ENCODE measurements around the gene RPRML. TPM values are rescaled to one million over a fixed set of nuclear protein-coding genes. Genes with fewer than 3 reads are reported as not detected.
"Not testable (repeated sequence)": the region's sequence is repeated elsewhere in the genome, so short reads cannot be mapped to it uniquely, and the experiment has no call there.

Gene RPRML
- total and polyA plus RNA-seq, 3 experiments from 2014 or later = not detected

DNA sequence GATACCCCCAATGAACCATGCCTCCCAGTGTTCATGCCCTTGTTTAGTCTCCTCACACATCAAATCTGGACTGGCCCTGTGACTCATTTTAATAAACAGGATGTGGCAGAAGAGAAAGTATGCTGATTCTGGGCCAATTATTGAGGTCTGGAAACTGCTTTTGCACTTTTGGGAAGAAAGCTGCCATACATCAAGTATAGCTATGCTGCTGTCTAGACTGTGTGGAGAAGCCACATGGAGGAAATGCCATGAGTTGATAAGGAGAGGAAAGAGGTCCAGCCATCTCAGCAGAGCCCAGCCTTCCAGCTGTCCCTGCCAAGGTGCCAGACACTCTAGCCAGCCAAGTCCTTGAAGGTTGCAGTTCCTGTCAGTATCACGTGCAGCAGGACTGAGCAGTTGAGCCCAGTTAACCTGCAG lies 16.7 kb downstream of the RPRML start:
- H3K36me3 Mint-ChIP-seq = peaks cover 11 to 39% (median 28%) of the 10 kb centered on the region in 3 donors
- DNase-seq = no peak
- H3K4me3 Mint-ChIP-seq = no peak overlapping the region
- H3K9me3 Mint-ChIP-seq = peaks cover 0 to 12% (median 2%) of the 10 kb centered on the region in 5 donors
- CTCF ChIA-PET = no interaction called here
- Histone ChIP-seq H3K27ac (ENCODE audit: low read depth, low read length) (no peak overlapping the region), H3K4me1 (ENCODE audit: insufficient read depth, low read length) (no peaks in the 10 kb centered on the region), H3K27me3 (ENCODE audit: insufficient read depth, low read length, poor library complexity, severe bottlenecking) (no peaks in the 10 kb centered on the region), H3K9me3 (ENCODE audit: low read length) (no peaks in the 10 kb centered on the region), H3K36me3 (ENCODE audit: insufficient read depth, low read length) (no peaks in the 10 kb centered on the region), H3K4me3 (ENCODE audit: low read length) (no peak overlapping the region)
- H3K27ac Mint-ChIP-seq = no peak overlapping the region
- H3K4me1 Mint-ChIP-seq = peaks cover 4 to 6% (median 6%) of the 10 kb centered on the region in 3 donors
- peaks cover 0 to 2% of the 10 kb centered on the region in 2 donors for H3K27me3 Mint-ChIP-seq
- POLR2A ChIA-PET = no interaction called here

DNA sequence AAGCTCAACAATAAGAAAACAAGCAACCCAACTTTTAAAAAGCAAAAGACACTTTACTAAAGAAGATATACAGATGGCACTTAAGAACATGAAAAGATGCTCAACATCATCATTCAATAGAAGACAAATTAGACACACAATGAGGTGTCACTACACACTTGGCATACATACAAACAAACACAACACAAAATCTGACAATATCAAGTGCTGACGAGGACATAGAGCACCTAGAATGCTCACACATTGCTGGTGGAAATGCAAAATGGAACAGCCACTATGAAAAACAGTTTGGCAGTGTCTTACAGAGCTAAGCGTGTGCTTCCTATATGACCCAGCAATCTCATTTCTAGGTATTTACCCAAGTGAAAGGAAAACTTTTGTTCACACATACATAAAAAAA lies 18.9 kb downstream of the RPRML start:
- no peak overlapping the region for H3K4me3 ChIP-seq (ENCODE audit: low read length)
- H3K9me3 Mint-ChIP-seq = peaks cover 0 to 13% (median 2%) of the 10 kb centered on the region in 5 donors
- CTCF ChIA-PET = interaction anchor here (1.3 kb wide), 1 partner anchor 18 kb away, joined by 4 read pairs; no protein-coding TSS in a partner anchor
- H3K4me1 Mint-ChIP-seq = peaks cover 4 to 6% (median 6%) of the 10 kb centered on the region in 3 donors
- peaks cover 8 to 31% (median 24%) of the 10 kb centered on the region in 3 donors for H3K36me3 Mint-ChIP-seq
- H3K4me1 ChIP-seq (ENCODE audit: insufficient read depth, low read length) = no peaks in the 10 kb centered on the region
- H3K27me3 Mint-ChIP-seq = peaks cover 0 to 2% of the 10 kb centered on the region in 2 donors
- H3K4me3 Mint-ChIP-seq = no peak overlapping the region
- POLR2A ChIA-PET = no interaction called here
- no peak overlapping the region for H3K27ac Mint-ChIP-seq
- H3K9me3 ChIP-seq (ENCODE audit: low read length) = no peaks in the 10 kb centered on the region
- DNase-seq = no peak
- H3K27ac ChIP-seq (ENCODE audit: low read depth, low read length) = no peak overlapping the region
- no peaks in the 10 kb centered on the region for H3K27me3 ChIP-seq (ENCODE audit: insufficient read depth, low read length, poor library complexity, severe bottlenecking)
- no peaks in the 10 kb centered on the region for H3K36me3 ChIP-seq (ENCODE audit: insufficient read depth, low read length)

DNA sequence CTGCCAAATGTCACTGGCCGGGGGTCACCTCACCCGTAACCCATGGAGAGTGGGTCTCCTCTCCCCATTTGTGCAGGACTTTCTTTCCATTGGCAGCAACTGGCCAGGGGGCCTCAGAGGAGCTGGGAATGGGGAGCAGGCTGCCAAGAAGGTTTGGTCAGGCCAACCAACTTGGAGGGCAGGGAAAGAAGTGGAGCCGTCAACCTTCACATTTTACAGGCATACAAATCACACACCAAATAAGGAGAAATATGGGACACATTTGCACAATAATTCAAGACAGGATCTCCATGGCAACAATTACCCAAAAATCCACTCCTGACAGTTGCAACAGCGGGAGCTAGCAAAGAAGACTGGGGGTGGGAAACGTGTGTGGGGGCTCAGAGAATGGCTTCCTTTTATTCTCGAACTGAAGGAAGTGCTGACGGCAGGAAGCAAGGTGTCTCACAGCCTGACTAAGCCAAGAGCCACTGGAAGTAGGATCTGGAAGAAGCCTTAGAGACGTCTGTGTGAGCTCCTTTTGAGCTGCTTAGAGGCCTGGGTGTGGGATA lies 20.9 kb downstream of the RPRML start:
- Histone ChIP-seq H3K27me3 (ENCODE audit: insufficient read depth, low read length, poor library complexity, severe bottlenecking) (no peaks in the 10 kb centered on the region), H3K4me3 (ENCODE audit: low read length) (no peak overlapping the region), H3K9me3 (ENCODE audit: low read length) (no peaks in the 10 kb centered on the region), H3K4me1 (ENCODE audit: insufficient read depth, low read length) (no peaks in the 10 kb centered on the region), H3K36me3 (ENCODE audit: insufficient read depth, low read length) (no peaks in the 10 kb centered on the region), H3K27ac (ENCODE audit: low read depth, low read length) (no peak overlapping the region)
- peak overlapping the region in 1 of 8 donors; percentile 82 for H3K27ac Mint-ChIP-seq
- peaks cover 8 to 31% (median 24%) of the 10 kb centered on the region in 3 donors for H3K36me3 Mint-ChIP-seq
- peaks cover 4 to 6% (median 6%) of the 10 kb centered on the region in 3 donors for H3K4me1 Mint-ChIP-seq
- CTCF ChIA-PET = no interaction called here
- peaks cover 0 to 9% (median 2%) of the 10 kb centered on the region in 5 donors for H3K9me3 Mint-ChIP-seq
- no peak for DNase-seq
- H3K27me3 Mint-ChIP-seq = peaks cover 0 to 2% of the 10 kb centered on the region in 2 donors
- POLR2A ChIA-PET = no interaction called here
- no peak overlapping the region for H3K4me3 Mint-ChIP-seq

DNA sequence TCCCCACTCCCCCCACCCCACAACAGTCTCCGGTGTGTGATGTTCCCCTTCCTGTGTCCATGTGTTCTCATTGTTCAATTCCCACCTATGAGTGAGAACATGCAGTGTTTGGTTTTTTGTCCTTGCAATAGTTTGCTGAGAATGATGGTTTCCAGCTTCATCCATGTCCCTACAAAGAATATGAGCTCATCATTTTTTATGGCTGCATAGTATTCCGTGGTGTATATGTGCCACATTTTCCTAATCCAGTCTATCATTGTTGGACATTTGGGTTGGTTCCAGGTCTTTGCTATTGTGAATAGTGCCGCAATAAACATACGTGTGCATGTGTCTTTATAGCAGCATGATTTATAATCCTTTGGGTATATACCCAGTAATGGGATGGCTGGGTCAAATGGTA lies 25.9 kb downstream of the RPRML start:
- H3K4me3 Mint-ChIP-seq; H3K4me1 ChIP-seq (ENCODE audit: insufficient read depth, low read length); H3K36me3 ChIP-seq (ENCODE audit: insufficient read depth, low read length); H3K27ac ChIP-seq (ENCODE audit: low read depth, low read length); H3K27me3 Mint-ChIP-seq; CTCF ChIA-PET; H3K4me1 Mint-ChIP-seq; H3K9me3 Mint-ChIP-seq; H3K4me3 ChIP-seq (ENCODE audit: low read length); POLR2A ChIA-PET; H3K9me3 ChIP-seq (ENCODE audit: low read length); H3K27me3 ChIP-seq (ENCODE audit: insufficient read depth, low read length, poor library complexity, severe bottlenecking); DNase-seq; H3K27ac Mint-ChIP-seq: not testable (repeated sequence)
- peaks cover 8 to 23% (median 13%) of the 10 kb centered on the region in 3 donors for H3K36me3 Mint-ChIP-seq

DNA sequence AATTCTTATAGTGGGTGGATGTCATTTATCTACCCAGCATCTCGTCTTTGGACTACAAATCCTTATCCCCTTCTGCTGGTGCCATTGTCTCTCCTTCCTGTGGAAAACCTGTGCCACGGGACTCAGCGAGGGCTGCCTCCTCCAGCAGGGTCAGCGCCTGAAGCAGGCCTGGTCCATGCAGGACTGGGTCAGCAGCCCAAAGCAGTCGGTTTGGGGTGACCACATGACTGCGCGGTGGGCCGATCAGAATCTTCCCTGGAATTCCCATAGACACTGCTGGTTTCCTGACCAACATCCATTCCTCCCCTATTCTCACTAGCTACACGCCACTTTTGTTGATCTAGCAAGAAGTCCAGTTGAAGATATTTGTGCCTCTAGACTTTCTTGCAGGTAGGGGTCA lies 26.9 kb downstream of the RPRML start:
- POLR2A ChIA-PET = no interaction called here

DNA sequence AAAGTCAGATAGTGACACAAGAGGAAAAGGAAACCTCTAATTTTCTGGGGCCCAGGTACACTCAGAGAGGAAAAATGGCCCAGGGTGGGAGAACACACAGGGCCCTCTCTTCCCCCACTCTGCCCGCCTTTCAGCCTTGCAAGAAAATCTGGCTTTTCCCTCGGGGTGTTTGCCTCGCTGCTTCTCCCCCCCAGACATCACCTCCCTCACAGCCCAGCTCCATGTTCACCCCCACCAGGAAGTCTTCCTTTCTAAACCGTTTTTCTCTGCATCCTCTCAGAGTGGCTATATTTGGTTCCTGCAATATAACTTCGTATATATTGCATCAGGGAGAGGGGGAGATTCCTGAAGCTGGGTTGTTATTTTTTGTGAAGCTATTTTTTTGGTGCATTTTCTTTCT lies 27.3 kb downstream of the RPRML start:
- no peak for DNase-seq
- Histone ChIP-seq H3K27ac (ENCODE audit: low read depth, low read length) (no peak overlapping the region), H3K27me3 (ENCODE audit: insufficient read depth, low read length, poor library complexity, severe bottlenecking) (no peaks in the 10 kb centered on the region), H3K9me3 (ENCODE audit: low read length) (no peaks in the 10 kb centered on the region), H3K36me3 (ENCODE audit: insufficient read depth, low read length) (no peaks in the 10 kb centered on the region), H3K4me1 (ENCODE audit: insufficient read depth, low read length) (no peaks in the 10 kb centered on the region), H3K4me3 (ENCODE audit: low read length) (no peak overlapping the region)
- no peak overlapping the region for H3K4me3 Mint-ChIP-seq
- peaks cover 0 to 1% (median 0%) of the 10 kb centered on the region in 5 donors for H3K9me3 Mint-ChIP-seq
- CTCF ChIA-PET = interaction anchor here (0.8 kb wide), 1 partner anchor 10 kb away, joined by 3 read pairs; no protein-coding TSS in a partner anchor
- peaks cover 5 to 18% (median 6%) of the 10 kb centered on the region in 3 donors for H3K36me3 Mint-ChIP-seq
- H3K27me3 Mint-ChIP-seq = peaks cover 0 to 1% of the 10 kb centered on the region in 2 donors
- peaks cover 0 to 2% (median 0%) of the 10 kb centered on the region in 3 donors for H3K4me1 Mint-ChIP-seq
- POLR2A ChIA-PET = no interaction called here
- H3K27ac Mint-ChIP-seq = no peak overlapping the region

More for the DNA sequence above, 26.9 kb downstream of the RPRML start:
- Mint-ChIP-seq H3K27ac (no peak overlapping the region), H3K36me3 (peaks cover 5 to 19% (median 6%) of the 10 kb centered on the region in 3 donors), H3K27me3 (peaks cover 0 to 1% of the 10 kb centered on the region in 2 donors), H3K4me3 (no peak overlapping the region), H3K9me3 (peaks cover 0 to 1% (median 0%) of the 10 kb centered on the region in 5 donors), H3K4me1 (peaks cover 0 to 2% (median 0%) of the 10 kb centered on the region in 3 donors)
- Histone ChIP-seq H3K4me1 (ENCODE audit: insufficient read depth, low read length) (no peaks in the 10 kb centered on the region), H3K4me3 (ENCODE audit: low read length) (no peak overlapping the region), H3K27ac (ENCODE audit: low read depth, low read length) (no peak overlapping the region), H3K9me3 (ENCODE audit: low read length) (no peaks in the 10 kb centered on the region), H3K36me3 (ENCODE audit: insufficient read depth, low read length) (no peaks in the 10 kb centered on the region), H3K27me3 (ENCODE audit: insufficient read depth, low read length, poor library complexity, severe bottlenecking) (no peaks in the 10 kb centered on the region)
- CTCF ChIA-PET = interaction anchor here (0.8 kb wide), 1 partner anchor 11 kb away, joined by 3 read pairs; no protein-coding TSS in a partner anchor
- no peak for DNase-seq

DNA sequence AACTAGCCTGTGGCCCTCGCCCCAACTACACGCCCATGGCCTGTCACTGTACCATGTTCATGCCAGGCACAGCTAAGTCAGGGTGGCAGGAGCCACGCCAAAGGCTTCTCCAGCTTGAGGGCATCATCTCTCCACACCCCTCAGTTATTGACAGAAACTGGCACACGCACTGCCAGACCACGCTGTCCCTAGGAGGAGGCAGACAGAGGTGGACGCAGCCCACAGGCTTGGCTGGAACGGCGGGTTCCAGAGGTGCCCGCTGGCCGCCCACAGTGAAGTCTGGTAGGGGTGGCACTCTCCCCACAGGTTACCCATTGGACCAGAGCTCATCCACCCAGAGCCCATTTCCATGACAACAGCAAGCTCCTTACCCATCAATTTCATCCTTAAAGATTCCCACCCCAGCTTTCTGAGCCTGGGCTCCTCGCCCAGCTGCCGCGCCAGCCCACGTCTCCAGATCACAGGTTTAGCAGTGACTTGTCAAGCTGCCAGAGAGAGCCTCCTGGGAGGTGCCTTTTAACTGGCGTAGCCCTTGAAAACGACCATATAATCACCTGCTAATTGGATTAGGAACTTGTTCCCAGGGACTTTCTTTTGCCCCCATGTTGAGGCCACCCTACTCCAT lies 27.9 kb downstream of the RPRML start:
- Histone ChIP-seq H3K4me1 (ENCODE audit: insufficient read depth, low read length) (no peaks in the 10 kb centered on the region), H3K9me3 (ENCODE audit: low read length) (no peaks in the 10 kb centered on the region), H3K36me3 (ENCODE audit: insufficient read depth, low read length) (no peaks in the 10 kb centered on the region), H3K27me3 (ENCODE audit: insufficient read depth, low read length, poor library complexity, severe bottlenecking) (no peaks in the 10 kb centered on the region), H3K27ac (ENCODE audit: low read depth, low read length) (no peak overlapping the region), H3K4me3 (ENCODE audit: low read length) (no peak overlapping the region)
- no peak overlapping the region for H3K27ac Mint-ChIP-seq
- peaks cover 5 to 15% (median 6%) of the 10 kb centered on the region in 3 donors for H3K36me3 Mint-ChIP-seq
- ChIA-PET POLR2A (no interaction called here), CTCF (interaction anchor here (0.8 kb wide), 1 partner anchor 10 kb away, joined by 3 read pairs; no protein-coding TSS in a partner anchor)
- DNase-seq = no peak
- peaks cover 0 to 1% of the 10 kb centered on the region in 2 donors for H3K27me3 Mint-ChIP-seq
- peaks cover 0 to 1% (median 0%) of the 10 kb centered on the region in 5 donors for H3K9me3 Mint-ChIP-seq
- peaks cover 0 to 2% (median 0%) of the 10 kb centered on the region in 3 donors for H3K4me1 Mint-ChIP-seq
- H3K4me3 Mint-ChIP-seq = no peak overlapping the region

DNA sequence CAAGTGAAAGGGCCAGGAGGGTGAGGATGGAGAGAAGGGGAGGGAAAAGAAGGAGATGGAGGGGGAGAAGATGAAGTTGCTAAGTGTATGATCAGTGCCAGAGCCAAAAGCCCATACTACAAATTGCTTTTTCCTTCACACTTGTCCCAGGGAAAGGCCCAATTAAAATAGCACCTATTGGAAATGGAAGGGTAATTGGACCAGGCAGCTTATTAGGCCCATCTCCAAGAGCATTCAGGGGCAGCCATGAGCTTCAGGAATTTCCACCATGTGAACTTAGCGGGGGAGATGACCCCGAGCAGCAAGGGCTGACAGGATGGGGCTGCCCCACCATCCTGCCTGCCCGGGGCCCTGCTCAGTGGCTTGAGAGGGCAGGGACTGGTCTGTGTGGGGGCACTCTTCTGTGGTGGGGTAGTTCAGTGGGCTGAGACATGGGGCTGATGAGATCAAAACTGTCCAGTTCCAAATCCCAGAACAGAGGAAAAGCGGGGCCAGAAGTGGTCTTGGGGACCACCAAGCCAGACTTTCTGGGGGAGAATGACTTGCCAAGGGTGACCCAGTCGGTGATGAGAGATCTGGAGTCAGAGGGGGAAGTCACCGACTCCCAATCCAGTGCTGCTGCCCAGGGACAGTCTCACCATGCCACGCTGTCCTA lies 28.6 kb downstream of the RPRML start:
- H3K27me3 Mint-ChIP-seq = peaks cover 0 to 1% of the 10 kb centered on the region in 2 donors
- ChIA-PET CTCF (interaction anchor here (2.0 kb wide), 1 partner anchor 9 kb away, joined by 7 read pairs; no protein-coding TSS in a partner anchor), POLR2A (no interaction called here)
- no peaks in the 10 kb centered on the region for H3K36me3 ChIP-seq (ENCODE audit: insufficient read depth, low read length)
- H3K4me3 Mint-ChIP-seq = no peak overlapping the region
- no peaks in the 10 kb centered on the region for H3K27me3 ChIP-seq (ENCODE audit: insufficient read depth, low read length, poor library complexity, severe bottlenecking)
- H3K9me3 ChIP-seq (ENCODE audit: low read length) = no peaks in the 10 kb centered on the region
- H3K27ac Mint-ChIP-seq = peak overlapping the region in 1 of 8 donors; percentile 70
- peaks cover under 1 to 10% (median 2%) of the 10 kb centered on the region in 3 donors for H3K36me3 Mint-ChIP-seq
- no peaks in the 10 kb centered on the region for H3K4me1 ChIP-seq (ENCODE audit: insufficient read depth, low read length)
- no peak for DNase-seq
- no peak overlapping the region for H3K27ac ChIP-seq (ENCODE audit: low read depth, low read length)
- peaks cover 0 to 2% (median under 1%) of the 10 kb centered on the region in 3 donors for H3K4me1 Mint-ChIP-seq
- H3K9me3 Mint-ChIP-seq = no peaks in the 10 kb centered on the region
- no peak overlapping the region for H3K4me3 ChIP-seq (ENCODE audit: low read length)
